T47D (cell line): ENCODE data around the gene HAO2.

Source experiments
- DNase-seq, 2 experiments: peaks; one replicate each; pipeline versions ENCODE4 v3.0.0 to v3.0.0-alpha.2; 2011 to 2012; ENCODE audit warnings: low read depth in 1 of 2, low spot score in 1 of 2
- JUND ChIP-seq: IDR thresholded peaks from 2 replicates; pipeline ENCODE4 v1.6.1; 2012; ENCODE audit warnings: low read depth
- in situ Hi-C: cut with HindIII; loops from 2 replicates; pipeline ENCODE4 v1.10.0; 2016; ENCODE audit warnings: low sequenced_read_pairs, low pct_unique_long_range_greater_than_20kb

HAO2 gene

DNA sequence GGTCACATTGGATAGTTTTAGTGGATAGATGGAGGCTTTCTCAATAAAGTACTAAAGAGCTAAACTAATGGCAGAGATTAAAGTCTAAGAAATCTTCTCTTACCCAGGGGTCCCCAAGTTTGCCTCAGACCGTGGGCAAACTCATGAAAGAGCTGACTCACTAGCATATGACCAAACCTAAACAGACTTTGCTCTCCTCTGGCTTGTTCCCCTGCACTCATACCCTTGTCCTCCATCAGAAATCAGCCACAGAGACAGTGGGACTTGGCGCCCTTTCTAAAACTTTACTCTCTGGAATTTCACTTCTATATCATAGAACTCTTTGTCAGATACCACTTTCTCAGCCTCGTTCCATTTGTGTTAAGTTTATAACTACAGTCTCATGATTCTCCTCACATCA lies 29.4 kb downstream of the HAO2 start:
- TF ChIP-seq JUND, result no peak
- DNase-seq, result no peak
- in situ Hi-C loops, result no loop called here

DNA sequence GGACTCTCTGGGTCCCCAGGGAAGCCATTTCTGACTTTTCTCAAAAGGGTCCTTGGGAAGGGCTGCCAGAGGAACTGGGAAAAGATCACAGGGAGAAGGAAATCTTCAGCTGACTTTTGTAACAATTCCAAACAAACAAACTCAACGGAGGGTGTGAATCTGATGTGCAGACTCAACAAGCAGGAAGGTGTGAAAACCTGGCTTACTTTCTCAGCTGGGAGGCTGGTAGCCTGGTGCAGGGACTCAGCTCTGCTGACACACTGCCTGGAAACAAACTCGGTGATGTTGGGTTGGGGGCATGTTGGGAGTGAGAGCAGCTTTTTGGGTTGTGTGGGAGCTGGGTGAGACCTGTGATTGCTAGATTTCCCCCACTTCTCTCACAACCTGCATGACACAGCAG lies 36.2 kb downstream of the HAO2 start:
- TF ChIP-seq JUND, result no peak
- no peak for DNase-seq
- in situ Hi-C loops, result no loop called here

DNA sequence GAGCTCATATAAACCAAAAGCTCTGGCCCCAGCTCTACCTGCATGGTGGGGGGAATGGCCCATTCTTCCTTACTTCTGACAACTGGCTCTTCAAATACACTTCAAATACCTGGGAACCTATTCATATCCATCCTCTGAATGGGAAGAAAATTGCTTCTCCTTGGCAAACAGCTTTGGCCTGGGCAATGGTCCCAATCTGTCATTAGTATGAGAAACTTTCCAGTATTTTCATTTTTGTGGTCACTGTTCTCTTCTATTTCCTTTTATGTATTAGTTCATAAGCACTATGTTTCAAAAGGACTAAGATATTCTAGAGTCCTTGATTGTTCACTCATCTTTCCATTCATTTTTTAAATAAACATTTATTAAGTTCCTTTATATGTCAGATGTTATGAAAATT lies 41.1 kb downstream of the HAO2 start:
- in situ Hi-C loops, result no loop called here
- no peak for TF ChIP-seq JUND
- no peak for DNase-seq

DNA sequence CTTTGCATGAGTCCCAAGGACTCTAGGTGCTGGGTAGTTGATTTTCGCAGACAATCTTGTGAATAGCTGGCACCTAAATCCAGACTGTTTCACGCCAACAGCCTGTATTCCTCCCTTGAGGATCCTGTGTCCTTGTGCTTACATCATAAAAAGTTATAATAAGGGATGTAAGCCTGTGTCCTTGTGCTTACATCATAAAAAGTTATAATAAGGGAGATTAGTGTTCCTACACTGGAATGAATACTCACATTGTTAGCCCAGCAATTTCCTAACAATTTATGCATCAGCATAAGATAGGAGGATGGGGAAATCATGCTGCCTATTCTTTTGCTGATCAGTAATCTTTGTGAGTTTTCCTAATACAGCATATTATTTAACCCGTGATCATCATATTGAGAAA lies 42.4 kb downstream of the HAO2 start:
- no peak for DNase-seq
- in situ Hi-C loops, result no loop called here
- no peak for TF ChIP-seq JUND

- no peak for DNase-seq
- TF ChIP-seq JUND, result no peak
- in situ Hi-C loops, result no loop called here
Observed at GRCh38 chr1:119414950-119415349, 46.4 kb downstream of the HAO2 start, which contains the start of gene HSD3B2. Gene HSD3B2, plus strand, starts transcription at chr1:119415150. Its CDS starts 270 bp downstream, at chr1:119415420.

- TF ChIP-seq JUND, result no peak
- in situ Hi-C loops, result no loop called here
- DNase-seq, result no peak
Observed at GRCh38 chr1:119416006-119416640, 47.5 kb downstream of the HAO2 start.

GRCh38 chr1:119419109-119419508 lies 50.5 kb downstream of the HAO2 start:
- no peak for TF ChIP-seq JUND
- no peak for DNase-seq
- in situ Hi-C loops, result no loop called here

DNA sequence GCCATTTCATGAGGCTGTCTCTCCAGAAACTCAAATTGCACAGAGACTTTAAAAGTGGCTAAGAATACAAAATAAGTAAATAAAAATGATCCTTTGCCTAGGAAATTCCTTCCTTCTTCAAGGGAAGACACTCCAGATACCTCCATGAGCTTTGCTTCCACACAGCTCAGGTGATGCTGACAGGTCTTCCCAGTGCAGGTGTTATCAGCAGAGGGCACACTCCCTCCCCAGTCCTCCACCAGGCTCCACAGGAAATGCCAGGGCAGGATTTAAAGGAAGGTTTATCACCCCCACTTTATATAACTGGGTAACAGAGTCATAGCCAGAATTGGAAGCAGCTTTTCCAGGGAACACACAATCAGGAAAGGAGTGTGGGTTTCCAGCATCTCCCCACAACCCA lies 52.1 kb downstream of the HAO2 start:
- in situ Hi-C loops, result no loop called here
- TF ChIP-seq JUND, result no peak
- DNase-seq, result no peak

GRCh38 chr1:119422631-119423030 lies 54.0 kb downstream of the HAO2 start:
- in situ Hi-C loops, result no loop called here
- DNase-seq, result no peak
- TF ChIP-seq JUND, result no peak

GRCh38 chr1:119428991-119429390 lies 60.4 kb downstream of the HAO2 start:
- in situ Hi-C loops, result no loop called here
- no peak for TF ChIP-seq JUND

DNA sequence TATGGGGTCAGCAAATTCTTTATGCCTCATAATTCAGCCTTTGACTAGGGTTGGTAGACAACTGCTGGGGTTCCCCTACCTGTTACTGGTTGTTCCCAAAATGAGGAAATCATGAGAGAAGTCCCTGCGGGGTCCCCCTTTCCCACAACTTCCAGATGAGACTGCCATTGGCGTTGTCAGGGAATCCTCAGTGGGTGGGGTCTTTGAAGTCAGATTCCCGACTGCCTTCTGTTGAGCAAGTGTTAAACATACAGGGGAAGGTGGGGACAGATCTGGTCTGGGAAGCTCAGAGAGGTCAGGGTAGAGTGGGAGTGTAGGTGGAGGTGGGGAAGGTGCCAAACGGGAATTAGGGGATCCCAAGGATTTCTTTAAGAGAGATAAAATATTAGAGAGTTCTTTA lies 61.1 kb downstream of the HAO2 start:
- no peak for DNase-seq
- no peak for TF ChIP-seq JUND
- in situ Hi-C loops, result no loop called here

More at GRCh38 chr1:119428991-119429390, 60.4 kb downstream of the HAO2 start:
- DNase-seq, result no peak

DNA sequence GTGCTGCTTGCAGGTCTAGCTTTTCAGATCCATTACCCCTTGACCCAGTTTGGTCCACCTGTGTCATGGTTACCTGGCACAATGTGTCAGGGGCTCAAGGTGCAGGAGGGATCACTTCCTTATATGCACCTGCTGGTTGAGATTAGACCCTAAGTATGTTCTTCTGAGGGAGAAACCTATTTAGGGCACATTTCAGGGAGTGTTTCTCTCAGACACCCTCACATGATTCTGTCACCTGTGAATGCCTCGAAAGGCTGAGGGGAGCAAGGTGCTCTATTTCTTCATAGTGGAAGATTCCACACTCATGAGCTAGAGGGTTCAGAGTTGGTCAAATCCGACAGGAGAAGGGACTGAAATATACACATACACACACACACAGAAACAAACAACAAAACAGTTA lies 61.9 kb downstream of the HAO2 start:
- in situ Hi-C loops, result no loop called here
- no peak for DNase-seq
- TF ChIP-seq JUND, result no peak

- no peak for TF ChIP-seq JUND
- DNase-seq, result no peak
- in situ Hi-C loops, result no loop called here
Observed at GRCh38 chr1:119431836-119432235, 63.3 kb downstream of the HAO2 start.

DNA sequence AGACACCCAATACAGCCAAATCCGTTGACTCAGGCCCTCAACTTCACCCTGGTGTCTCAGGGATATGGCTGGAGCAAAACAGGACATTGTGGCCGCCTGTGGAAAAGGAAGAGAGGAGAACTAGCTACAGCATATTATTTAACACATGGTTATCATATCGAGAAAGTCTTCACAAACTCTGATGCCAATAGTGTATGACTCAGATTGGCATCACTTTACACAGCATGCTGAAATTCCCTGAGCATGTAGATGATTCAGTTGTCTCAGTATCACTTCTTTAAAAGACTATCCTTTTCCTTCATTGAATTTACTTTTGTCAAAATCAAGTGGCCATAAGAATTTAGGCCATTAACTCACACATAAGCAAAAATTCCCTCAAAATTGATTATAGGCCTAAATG lies 66.5 kb downstream of the HAO2 start:
- in situ Hi-C loops, result no loop called here
- DNase-seq, result no peak
- TF ChIP-seq JUND, result no peak
